ENCODE results near the gene TNRC6C. TPM values are rescaled to one million over a fixed set of nuclear protein-coding genes. Genes with fewer than 3 reads are reported as not detected.

The TNRC6C gene
- total and polyA plus RNA-seq, 9 of the 15 experiments (the other 6 are each of a cell fraction or from before 2014, with no cell fraction given): 0.20 to 4.9 (median 2.3) TPM

DNA sequence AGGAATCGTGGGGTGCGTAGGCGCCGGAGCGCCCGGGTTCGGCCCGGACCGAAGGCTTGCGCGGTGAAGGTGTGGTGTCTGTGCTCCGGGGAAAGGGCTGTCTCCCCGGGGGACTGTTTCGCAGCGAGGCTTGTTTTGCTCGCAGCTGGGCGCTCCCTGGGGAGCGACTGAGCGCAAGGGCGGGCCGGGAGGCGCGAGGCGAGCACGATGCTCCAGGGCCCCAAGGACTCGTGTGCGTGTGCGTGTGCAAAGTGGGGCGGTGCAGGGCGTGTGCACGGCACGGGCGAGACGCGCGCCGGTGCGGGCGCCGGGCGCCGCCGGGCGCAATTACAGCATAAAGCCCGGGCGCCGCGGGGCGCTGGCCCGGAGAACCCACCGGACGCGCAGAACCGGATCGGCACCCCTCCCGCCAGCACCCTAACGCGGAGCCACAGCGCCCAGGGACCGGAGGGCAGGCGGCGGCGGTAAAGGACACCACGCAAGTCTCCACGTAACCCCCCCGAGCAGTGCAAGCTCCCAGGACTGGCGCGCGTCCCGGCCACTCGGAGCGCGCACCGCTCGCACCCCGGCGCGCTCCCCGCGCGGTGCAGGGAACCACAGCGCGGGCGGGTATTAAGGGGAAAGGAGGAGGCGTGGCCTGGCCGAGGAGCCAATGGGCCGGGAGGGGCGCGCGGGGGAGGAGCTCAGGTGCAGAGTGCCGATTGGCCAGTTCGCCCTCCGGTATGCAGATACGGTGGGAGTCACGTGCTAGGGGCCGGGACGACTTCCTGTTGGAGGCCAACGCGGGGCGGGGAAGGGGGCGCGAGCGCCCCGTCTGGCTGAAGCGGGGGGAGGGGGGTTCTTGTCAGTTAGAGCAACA is at the start of gene TNRC6C (continued):
- 0 out of 2 replicates have a peak, but pooled peaks have one; percentile 70 for TF ChIP-seq ZNF57 (CRISPR knock-in tag; IDR thresholded peaks at IDR 0.05)
- TF ChIP-seq PCBP1 (IDR thresholded peaks at IDR 0.05; ENCODE audit: low read depth, low read length, poor library complexity, severe bottlenecking): peak; percentile 74
- peak; percentile 71 for TF ChIP-seq CXXC5 (CRISPR knock-in tag; IDR thresholded peaks at IDR 0.05)
- TF ChIP-seq RBM25 (IDR thresholded peaks at IDR 0.05; ENCODE audit: low read depth, low read length, severe bottlenecking): peak; percentile 75
- 0 out of 2 replicates have a peak, but pooled peaks have one; percentile 16 for TF ChIP-seq RUNX1 (IDR thresholded peaks at IDR 0.05; ENCODE audit: low read depth)
- no peak for TF ChIP-seq NR0B1 (IDR thresholded peaks at IDR 0.05; ENCODE audit: partially characterized antibody)
- peak in 1 of 3 experiments; percentile 87 for TF ChIP-seq YY1 (IDR thresholded peaks at IDR 0.05; ENCODE audit: borderline replicate concordance in 1 of 3, control insufficient read depth in 1 of 3, extremely low read depth in 1 of 3, insufficient read depth in 3 of 3, insufficient read length in 1 of 3, insufficient replicate concordance in 2 of 3, low read depth in 1 of 3, low read length in 2 of 3)
- peak; percentile 67 for TF ChIP-seq CREM (IDR thresholded peaks at IDR 0.05; ENCODE audit: low read depth)
- peak; percentile 95 for TF ChIP-seq PHF8 (IDR thresholded peaks at IDR 0.05; ENCODE audit: borderline replicate concordance, low read length)
- TF ChIP-seq, protein P1, sequence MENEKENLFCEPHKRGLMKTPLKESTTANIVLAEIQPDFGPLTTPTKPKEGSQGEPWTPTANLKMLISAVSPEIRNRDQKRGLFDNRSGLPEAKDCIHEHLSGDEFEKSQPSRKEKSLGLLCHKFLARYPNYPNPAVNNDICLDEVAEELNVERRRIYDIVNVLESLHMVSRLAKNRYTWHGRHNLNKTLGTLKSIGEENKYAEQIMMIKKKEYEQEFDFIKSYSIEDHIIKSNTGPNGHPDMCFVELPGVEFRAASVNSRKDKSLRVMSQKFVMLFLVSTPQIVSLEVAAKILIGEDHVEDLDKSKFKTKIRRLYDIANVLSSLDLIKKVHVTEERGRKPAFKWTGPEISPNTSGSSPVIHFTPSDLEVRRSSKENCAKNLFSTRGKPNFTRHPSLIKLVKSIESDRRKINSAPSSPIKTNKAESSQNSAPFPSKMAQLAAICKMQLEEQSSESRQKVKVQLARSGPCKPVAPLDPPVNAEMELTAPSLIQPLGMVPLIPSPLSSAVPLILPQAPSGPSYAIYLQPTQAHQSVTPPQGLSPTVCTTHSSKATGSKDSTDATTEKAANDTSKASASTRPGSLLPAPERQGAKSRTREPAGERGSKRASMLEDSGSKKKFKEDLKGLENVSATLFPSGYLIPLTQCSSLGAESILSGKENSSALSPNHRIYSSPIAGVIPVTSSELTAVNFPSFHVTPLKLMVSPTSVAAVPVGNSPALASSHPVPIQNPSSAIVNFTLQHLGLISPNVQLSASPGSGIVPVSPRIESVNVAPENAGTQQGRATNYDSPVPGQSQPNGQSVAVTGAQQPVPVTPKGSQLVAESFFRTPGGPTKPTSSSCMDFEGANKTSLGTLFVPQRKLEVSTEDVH (IDR thresholded peaks at IDR 0.05; ENCODE audit: low read depth, partially characterized antibody): peak; percentile 58
- no peak for TF ChIP-seq IRF1 (CRISPR knock-in tag; IDR thresholded peaks at IDR 0.05; ENCODE audit: borderline replicate concordance)
- TF ChIP-seq, protein P2, sequence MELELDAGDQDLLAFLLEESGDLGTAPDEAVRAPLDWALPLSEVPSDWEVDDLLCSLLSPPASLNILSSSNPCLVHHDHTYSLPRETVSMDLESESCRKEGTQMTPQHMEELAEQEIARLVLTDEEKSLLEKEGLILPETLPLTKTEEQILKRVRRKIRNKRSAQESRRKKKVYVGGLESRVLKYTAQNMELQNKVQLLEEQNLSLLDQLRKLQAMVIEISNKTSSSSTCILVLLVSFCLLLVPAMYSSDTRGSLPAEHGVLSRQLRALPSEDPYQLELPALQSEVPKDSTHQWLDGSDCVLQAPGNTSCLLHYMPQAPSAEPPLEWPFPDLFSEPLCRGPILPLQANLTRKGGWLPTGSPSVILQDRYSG (tag; conservative IDR thresholded peaks at IDR 0.05; ENCODE audit: low read depth): no peak
- TF ChIP-seq ZNF197 (CRISPR knock-in tag; IDR thresholded peaks at IDR 0.05; ENCODE audit: low read depth): no peak
- TF ChIP-seq ZNF586 (CRISPR knock-in tag; conservative IDR thresholded peaks at IDR 0.05): 0 out of 2 replicates have a peak, but pooled peaks have one; percentile 64
- TF ChIP-seq SPI1 (IDR thresholded peaks at IDR 0.05; ENCODE audit: borderline replicate concordance, low read depth, low read length): peak; percentile 50; the same call in 1 of the 2 replicates
- TF ChIP-seq U2AF1 (optimal IDR thresholded peaks at IDR 0.05; ENCODE audit: low read depth, low read length): peak; percentile 92
- no peak for TF ChIP-seq ARID3A (IDR thresholded peaks at IDR 0.05; ENCODE audit: borderline replicate concordance, low read depth, low read length)
